ENCODE measurements around the gene PSORS1C2.
A peak's percentile ranks its signal among the peaks of the same experiment; 100 is the strongest.
"Not testable (repeated sequence)": the region's sequence is repeated elsewhere in the genome, so short reads cannot be mapped to it uniquely, and the experiment has no call there.

The PSORS1C2 gene

GRCh38 chr6:31165064-31165832 lies 26.4 kb upstream of the PSORS1C2 start:
- DNase-seq: not testable (repeated sequence)

GRCh38 chr6:31164475-31165063 lies 25.7 kb upstream of the PSORS1C2 start:
- DNase-seq: not testable (repeated sequence)

DNA sequence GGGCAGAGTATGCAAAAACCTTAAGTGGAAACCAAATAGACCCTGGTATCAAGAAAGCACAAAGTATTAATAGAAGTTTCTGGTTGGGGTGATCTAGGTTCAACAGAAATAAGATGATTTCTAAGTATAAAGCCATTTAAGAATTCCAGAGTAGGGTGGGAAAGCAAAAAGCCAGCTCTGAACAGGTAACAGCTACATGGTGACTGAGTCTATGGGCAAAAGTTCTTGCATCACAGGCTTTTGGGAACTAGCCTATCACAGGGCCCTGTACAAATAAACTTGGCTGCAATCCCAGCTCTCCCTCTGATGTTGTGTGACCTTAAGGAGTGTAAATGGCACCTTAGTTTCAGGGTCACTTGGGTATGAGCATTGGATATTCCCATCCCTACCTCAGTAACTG lies 25.1 kb upstream of the PSORS1C2 start:
- DNase-seq: no peak

DNA sequence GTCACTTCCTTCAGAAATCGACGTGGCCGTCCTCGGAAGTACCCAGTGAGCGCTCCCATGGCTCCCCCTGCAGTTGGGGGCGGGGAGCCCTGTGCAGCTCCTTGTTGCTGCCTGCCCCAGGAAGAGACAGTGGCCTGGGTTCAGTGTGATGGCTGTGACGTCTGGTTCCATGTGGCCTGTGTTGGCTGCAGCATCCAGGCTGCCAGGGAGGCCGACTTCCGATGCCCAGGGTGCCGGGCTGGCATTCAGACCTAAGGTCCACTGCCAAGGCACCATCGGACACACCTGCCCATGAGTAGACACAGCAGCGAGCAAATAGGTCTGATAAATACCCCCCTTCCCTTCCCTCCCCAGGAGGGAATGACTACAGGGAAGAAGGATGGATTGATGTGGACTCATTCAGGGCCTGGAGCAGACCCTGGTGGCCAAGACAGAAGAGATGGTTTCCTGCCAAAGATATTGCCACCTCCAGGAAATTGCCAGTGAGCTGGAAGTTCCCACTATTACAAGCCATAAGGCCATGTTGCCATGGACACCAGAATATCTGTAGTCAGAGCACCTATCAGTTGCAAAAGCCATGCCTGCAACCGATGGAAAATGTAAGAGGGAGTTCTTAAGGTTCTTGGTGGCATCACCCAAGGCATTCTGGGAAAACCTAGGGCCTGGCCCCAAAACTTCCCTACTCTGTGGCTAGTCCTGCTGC lies 23.7 kb upstream of the PSORS1C2 start:
- DNase-seq: no peak

DNA sequence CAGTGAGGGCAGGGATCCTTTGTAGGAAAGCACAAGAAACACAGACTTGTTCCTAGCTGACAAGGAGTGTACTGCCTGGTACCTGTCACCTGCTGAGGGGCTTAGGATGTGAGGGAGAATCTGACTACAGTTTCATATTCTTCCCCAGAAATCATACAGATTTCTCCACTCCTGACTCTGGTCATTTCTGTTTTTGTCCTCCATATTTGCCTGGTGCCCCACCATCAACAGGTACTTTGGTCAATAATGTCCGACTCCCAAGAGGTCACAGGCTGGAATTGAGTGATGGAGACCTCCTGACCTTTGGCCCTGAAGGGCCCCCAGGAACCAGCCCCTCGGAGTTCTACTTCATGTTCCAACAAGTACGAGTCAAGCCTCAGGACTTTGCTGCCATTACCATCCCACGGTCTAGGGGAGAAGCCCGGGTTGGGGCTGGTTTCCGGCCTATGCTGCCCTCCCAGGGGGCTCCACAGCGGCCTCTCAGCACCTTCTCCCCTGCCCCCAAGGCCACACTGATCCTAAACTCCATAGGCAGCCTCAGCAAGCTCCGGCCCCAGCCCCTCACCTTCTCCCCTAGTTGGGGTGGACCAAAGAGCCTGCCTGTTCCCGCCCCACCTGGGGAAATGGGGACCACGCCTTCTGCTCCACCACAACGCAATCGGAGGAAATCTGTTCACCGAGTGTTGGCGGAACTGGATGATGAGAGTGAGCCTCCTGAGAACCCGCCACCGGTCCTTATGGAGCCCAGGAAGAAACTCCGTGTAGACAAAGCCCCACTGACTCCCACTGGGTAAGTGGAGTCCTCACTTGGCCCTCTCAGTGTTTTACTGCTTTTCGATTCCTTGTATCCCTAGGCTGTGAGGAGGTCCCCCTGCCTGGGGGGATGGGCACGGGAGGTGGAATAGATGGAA lies 22.6 kb upstream of the PSORS1C2 start:
- DNase-seq: no peak

DNA sequence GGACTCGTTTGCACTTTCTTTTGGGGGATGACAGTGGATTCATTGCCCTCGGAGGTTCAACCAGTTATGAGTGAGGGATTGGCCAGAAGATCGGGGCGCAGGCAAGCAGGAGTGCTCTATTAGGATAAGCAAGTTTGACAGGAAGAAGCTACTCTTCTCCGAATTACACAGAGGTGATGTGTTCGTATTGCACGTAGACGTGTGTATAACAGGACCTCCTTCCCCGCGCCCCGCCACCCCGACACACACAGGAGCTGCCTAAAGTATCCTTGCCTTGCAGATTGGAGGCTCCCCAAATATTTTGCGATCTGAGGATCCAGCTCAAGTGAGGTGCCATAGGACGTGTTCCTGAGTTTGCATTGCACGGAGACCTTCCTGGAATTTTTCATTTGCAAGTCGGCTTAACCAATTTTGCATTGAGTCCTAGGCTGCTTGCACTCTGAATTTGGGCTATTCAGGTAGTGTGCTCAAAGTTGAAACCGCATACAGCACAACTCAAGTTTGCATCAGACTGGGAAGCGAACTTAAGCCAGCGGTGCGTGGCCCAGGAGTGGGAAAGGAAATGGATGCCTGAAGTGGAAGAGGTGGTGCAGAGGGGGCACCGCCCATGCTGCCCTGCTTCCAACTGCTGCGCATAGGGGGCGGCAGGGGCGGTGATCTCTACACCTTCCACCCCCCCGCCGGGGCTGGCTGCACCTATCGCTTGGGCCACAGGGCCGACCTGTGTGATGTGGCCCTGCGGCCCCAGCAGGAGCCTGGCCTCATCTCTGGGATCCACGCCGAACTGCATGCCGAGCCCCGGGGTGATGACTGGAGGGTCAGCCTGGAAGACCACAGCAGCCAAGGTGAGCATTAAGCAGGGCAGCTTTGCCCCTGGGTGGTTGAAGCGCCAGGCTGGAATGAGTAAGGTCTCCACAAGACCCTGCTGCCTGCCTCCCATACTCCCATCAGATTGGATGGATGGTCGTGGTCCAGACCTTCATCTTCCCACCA lies 20.3 kb upstream of the PSORS1C2 start:
- DNase-seq: peak; percentile 22

DNA sequence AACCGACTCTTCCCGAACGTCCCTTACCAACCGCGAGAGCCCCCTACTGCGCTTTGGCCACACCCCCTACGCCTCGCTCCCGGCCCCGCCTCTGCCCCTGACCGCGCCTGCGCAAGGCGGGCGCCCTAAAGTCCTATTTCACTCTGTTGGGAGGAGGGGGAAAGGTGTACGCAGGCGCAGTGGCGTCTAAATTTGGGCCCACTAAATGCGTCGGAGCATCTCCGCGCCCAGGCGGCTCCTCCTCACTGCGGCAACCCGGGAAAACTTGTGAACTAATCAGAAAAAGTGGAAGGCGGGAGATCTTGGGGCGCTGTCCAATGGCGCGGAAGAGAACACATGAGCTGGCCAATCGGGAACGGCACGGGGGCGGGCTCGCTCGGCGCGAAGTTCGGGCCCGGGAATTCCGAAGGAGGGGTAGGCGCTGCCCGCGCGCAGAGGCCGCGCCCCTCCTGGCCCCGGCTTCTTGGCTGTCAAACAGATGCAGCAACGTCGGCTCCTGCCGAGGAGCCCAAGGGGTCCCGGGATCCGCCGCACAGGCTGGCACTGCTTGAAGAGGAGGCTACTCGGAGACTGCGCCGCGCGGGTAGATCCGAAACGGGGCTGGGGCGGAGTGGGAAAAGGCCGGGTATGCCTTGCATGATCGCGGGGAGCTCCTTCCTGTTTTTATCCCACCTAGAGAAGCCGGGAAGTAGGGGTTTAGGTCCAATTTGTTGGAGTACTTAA lies 19.4 kb upstream of the PSORS1C2 start, which contains the start of gene TCF19:
TCF19 (plus strand) TSS at position 450 of the 723 bp plus-strand sequence. CDS start 881 bp downstream, outside the sequence.
- DNase-seq: peak; percentile 99

GRCh38 chr6:31157513-31158139 lies 18.8 kb upstream of the PSORS1C2 start, which contains the start of gene CCHCR1:
Gene CCHCR1, minus strand, starts transcription at chr6:31157802. Its CDS starts 202 bp downstream, at chr6:31157600.
- no peak for DNase-seq

GRCh38 chr6:31156641-31157040 lies 17.8 kb upstream of the PSORS1C2 start:
- no peak for DNase-seq

DNA sequence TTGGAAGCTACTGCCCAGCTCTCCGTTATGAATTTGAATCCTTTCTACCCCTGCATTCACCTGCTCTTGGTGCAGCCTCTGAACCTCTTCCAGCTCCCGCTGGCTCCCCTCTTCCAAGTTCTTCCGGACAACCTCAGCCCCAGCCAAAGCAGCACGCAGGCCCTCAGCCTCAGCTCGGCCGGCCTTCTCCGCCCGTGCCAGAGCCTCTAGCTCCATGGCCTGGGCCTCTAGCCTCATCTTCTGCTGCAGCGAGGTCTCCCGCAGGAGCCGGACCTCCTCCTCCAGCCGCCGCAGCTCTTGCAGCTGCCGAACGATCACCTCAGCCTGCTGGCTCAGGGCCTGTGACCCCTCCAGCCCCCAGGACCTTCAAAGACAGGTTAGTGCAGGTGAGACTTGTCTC lies 15.6 kb upstream of the PSORS1C2 start:
- DNase-seq: no peak

GRCh38 chr6:31152781-31153180 lies 13.9 kb upstream of the PSORS1C2 start:
- DNase-seq: no peak

DNA sequence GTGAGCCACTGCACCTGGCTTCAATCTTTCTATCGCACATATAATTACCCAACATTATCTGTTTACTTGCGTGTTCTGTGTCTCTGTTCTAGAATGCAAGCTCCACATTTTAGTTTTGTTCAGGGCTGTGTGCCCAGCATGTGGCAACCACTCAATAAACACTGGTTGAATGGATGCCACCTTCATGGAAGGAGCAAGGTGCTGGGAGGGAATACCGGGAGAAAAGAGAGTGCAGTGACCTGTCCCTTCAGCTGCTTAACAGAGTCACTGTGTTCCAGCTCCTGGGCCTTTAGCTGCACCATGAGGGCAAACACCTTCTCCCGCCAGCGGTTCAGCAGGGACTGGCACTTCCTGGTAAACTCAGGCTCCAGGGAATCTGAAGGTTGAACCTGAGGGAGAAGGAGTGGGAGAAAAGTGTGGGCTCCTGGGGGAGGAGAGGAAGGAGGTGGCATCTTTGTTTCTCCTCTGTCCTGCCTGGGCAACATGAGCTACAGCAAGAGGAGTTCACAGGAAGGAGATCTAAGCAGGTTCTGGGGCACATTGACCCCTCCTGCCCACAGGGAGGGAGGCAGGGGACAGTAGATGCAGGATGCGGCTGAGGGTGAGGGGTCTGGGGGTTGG lies 11.1 kb upstream of the PSORS1C2 start:
- DNase-seq: no peak

- DNase-seq: no peak
These were observed 6.5 kb upstream of the PSORS1C2 start for GRCh38 chr6:31145386-31145785.

GRCh38 chr6:31144970-31145340 lies 6.1 kb upstream of the PSORS1C2 start:
- DNase-seq: no peak

GRCh38 chr6:31144296-31144969 lies 5.6 kb upstream of the PSORS1C2 start:
- no peak for DNase-seq

- no peak for DNase-seq
These were observed 4.3 kb upstream of the PSORS1C2 start for GRCh38 chr6:31143148-31143547.

- no peak for DNase-seq
These were observed 3.5 kb upstream of the PSORS1C2 start for GRCh38 chr6:31142361-31142761.

DNA sequence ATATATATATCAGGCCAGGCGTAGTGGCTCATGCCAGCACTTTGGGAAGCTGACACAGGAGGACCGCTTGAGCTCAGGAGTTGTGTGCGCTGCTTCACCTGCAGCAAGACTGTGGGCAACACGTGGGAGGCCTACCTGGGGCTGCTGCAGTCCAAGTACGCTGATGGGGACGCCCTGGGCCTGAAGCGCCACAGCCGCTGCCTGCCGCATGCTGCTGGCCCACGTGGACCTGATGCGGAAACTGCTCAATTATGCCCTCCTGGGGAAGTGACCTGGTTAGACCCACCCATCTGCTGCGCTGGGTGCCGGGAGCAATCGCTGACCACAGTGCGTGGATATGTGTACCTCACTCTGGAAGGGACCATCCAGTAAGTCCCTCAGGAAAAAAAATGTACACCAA lies 1.8 kb upstream of the PSORS1C2 start:
- no peak for DNase-seq

- DNase-seq: no peak
These were observed 733 bp upstream of the PSORS1C2 start for GRCh38 chr6:31139599-31139998.
